Activated effector memory CD4-positive, alpha-beta T cell treated with Interleukin-2 at 50 U/mL for 16 hours (primary cell): ENCODE measurements around the gene NFXL1.

ENCODE experiments used
- DNase-seq: peaks from one replicate; pipeline ENCODE4 v3.0.0-alpha.2; 2020

NFXL1 gene

DNA sequence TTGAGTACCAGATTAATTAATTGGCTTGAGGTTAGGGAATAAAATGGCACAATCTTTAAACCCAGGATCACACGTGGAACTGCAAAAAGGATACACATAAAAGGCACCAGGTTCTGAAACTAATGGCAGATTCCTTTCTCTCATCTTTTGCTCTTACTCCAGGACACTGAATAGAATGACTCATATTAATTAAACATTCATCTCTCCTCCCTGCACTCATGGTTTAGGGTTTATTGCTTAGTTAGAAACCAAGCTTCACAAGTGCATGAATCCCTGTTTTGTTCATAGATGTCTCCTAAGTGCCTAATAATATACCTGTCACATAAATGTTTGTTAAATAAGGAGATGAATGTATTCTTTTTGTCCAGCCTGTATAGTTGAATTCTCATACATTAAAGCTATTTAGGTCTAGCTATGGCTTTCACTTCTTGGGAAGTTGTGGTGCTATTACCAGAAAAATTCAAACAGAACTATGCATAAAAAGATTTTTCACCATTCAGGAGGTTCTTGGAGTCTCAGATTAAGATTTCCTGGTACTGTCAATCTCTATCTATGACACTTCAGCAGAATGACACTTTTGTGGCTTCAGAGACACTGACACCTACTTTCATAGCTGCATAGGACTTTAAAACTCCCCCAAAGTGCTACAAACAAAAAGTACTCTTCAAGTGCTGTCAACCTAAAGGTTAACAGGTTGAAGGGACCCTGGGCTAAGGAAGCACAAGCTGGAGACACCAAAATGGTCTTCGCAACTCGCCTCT is 83.9 kb downstream of the NFXL1 start:
- no peak for DNase-seq

DNA sequence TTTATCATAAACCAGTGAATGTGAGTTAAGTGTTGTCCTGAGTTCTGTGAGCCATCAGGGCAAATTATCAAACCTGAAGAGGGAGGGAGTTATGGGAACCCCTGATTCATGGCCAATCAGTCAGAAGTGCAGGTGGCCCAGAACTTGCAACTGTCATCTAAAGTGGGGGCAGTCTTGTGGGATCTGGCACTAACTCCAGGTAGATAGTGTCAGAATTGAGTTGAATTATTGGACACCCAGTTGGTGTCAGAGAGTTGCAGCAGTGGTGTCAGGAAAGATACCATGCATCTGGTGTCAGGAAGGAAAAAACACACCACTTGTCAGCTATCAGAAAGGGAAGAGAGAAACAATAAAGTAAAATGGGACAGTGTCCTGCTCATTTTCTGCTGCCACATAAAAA is 84.9 kb downstream of the NFXL1 start:
- no peak for DNase-seq

DNA sequence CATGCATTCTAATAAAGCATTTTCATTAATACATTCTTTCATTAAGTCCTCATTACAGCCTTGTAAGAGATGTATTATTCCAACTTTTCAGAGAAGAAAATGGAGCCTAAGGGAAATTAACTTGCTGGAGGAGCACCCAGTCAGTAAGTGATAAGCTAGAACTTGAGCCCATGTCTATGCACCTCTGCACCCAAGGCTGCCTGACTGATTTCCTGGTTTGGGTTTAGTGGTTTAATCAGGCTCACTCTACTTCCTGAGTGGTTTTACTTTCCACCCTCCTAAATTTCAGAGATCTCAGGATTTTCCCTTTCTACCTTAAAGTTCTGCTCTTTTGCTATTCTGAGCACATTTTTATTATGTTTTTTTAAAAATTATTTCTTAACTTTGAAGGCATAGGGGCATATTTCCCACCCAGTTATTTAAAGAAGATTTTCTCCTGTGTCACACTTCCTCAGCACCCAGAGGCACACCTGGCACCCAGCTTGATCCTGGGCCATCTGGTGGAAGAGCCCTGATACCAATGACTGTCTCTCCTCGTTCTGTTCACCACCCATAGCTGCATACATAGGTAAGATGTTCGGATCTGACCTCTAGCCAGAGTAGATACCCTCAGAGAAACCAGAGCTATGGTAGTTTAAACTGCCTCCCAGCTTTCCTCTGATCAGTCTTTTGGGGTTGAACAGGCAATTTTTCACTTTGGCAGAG is 86.9 kb downstream of the NFXL1 start:
- DNase-seq: no peak

DNA sequence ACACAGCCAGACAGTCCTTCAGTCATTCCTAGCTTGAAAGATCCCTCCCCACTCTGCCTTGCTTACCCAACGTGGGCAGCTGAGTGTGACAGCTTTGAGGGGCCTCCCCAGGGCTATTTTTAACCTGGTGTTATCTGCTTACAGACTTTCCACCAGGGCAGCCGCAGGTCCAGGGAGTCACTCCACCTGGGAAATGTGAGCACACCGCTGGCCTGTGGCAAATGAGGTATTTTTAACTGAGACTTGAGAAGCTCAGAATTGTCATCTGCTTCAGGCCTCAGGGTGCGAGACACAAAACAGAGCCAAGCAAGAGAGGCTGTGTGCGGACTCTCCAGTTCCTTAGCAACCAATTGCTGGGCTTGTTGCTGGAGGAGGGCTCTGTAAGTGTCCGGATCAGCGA is 89.5 kb downstream of the NFXL1 start:
- DNase-seq: no peak

DNA sequence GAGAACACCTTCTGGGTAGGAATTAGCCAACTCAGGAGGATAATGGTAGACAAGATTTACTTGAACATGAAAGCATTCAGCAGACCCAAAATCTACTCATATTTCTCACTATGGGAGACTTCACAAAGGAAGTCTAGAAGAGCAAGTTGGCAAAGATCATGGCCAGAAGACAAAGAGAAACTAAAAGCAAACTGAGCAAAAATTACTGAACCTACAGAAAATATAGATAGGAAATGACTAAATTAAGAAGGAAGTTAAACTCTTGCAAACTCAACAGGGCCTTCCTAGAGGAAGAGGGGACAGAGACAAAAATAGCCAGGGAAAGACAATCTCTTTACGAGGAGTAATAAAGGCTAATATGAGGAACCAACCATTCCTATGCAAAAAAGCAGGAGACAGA is 95.2 kb downstream of the NFXL1 start:
- DNase-seq: no peak

DNA sequence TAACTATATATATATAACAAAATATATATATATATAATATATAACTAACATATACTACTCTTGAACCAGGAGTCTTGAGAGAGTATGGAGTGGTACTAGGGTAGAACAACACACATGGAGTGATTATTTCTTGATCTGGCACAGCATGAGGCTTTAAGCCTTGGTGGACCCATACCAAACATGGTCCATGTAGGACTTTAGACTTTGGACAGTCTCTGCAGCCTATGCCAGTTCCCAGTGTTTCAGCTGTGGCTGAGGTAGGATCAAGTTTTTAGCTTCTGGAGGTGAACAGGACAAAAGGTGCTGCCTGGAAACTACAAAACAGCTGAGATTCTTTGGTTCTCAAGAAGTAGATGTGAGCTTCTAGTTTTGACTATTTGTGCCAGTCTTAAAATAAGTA is 97.1 kb downstream of the NFXL1 start:
- DNase-seq: no peak

DNA sequence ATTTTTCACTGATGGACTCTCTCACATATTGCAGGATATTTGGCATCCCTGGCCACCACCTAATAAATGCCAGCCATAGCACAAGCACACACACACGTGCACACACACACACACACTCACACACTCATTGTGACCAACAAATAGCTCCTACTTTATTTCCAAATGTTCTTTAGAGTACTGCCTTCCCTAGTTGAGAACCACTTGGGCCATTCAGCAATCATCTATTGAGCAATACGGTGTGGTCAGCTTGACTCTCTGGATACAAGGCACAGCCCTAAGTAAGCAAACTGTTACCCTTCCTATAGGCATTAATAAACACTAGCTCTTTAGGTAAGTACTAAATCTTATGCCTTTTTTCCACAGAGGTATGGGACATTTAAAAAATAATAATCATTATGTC is 97.6 kb downstream of the NFXL1 start:
- DNase-seq: no peak

DNA sequence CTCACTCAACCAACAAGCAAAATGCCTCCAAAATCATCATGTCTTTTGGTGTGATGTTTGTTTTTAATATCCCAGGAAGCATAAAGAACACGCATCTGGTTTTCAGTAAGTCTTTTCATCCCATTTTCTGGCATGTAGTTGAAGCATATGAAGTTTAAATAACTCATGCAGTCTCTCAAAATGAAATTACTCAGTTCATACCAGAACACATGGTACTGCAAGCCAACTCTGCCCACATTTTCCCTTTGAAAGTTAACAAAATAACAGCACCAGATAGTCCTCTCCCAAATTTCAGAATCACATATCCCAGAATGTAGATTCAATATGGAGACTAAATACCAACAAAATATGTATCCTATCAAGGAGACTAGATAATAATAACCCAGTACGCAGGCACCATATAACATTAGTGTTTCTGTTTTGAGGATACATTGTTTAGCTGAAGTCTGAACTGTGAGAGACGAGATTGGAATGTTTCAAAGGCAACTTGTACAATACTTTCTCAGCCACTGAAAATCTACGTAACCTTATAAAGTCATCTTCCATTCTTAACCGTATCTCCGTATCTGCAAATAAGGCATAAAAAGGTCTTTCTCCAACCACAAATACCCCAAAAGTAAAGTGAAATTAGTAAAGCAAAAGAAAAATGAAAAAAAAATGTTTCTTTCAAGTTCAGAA is 99.6 kb downstream of the NFXL1 start:
- no peak for DNase-seq

DNA sequence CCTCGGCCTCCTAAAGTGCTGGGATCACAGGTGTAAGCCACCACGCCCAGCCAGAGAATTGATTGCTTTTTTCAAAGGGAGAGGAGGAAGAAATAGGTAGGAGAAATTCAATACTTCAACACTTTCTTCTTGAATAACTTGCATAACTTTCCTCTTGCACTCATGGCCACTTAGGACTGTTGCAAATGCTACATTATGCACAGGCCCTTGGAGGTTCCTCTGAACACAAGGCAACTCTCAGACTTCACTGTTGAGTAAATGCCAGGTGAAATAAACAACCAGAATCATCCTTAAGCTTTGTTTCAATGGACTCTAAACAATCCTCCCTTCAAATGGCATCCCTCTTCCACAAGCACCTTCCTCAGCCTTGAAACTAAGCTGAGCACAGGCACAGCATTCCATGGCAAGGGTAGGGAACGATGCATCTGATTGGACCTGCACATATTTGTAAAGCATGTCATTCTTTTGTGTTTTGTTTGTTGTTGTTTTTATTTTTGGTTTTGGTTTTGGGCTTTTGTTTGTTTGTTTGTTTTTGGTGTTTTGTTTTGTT is 104.7 kb downstream of the NFXL1 start:
- no peak for DNase-seq

DNA sequence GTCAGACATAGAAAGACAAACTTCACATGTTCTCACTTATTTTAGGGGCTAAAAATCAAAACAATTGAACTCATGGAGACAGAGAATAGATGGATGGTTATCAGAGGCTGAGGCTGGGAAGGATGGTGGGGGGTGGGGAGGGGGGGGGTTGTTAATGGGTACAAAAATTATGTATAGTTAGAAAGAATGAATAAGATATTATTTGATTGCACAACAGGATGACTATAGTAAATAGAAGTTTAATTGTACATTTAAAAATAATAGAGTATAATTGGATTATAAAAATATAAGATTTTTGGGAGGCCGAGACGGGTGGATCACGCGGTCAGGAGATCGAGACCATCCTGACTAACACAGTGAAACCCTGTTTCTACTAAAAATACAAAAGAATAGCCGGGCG is 109.8 kb downstream of the NFXL1 start:
- no peak for DNase-seq

DNA sequence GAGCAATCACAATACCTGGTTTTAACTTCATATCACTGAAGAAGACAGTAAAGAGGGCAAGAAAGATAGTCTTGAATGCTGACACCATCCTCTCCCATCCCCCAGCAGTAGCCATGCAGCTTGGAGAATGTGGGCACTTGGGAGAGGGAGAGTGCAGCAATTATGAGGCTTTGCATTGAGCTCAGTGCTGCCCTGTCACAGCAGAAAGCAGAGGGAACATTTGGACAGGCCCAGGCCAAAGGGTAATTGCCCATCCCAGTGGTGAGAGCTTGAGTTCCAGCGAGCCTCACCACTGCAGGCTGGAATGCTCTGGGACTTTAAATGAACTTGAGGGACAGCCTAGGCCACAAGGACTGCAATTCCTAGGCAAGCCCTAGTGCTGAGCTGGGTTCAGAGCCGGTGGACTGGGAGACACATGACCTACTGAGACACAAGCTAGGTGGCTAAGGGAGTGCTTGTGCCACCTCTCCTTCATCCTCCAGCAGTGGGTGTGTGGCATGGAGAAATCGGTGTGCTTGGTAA is 112.8 kb downstream of the NFXL1 start:
- DNase-seq: no peak

DNA sequence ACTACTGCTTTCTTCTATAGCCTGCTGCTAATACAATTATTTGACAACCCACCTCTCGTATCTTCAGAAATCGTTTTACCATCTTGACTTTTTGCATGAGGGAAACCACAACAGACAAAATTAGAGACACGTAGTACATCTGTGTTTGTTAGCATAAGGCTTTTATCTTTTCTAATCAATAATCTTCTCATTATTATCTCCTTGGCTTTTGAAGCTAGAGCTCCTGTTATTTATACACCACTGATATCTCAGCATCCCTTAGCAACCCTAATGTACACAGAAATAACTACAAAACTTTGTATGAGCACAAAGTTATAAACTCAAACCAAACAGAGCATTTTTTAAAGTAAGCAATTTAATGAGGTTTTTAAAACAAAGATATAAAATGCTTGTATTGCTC is 116.2 kb downstream of the NFXL1 start:
- no peak for DNase-seq
